ENCODE data around the gene FGF3.

FGF3 gene

DNA sequence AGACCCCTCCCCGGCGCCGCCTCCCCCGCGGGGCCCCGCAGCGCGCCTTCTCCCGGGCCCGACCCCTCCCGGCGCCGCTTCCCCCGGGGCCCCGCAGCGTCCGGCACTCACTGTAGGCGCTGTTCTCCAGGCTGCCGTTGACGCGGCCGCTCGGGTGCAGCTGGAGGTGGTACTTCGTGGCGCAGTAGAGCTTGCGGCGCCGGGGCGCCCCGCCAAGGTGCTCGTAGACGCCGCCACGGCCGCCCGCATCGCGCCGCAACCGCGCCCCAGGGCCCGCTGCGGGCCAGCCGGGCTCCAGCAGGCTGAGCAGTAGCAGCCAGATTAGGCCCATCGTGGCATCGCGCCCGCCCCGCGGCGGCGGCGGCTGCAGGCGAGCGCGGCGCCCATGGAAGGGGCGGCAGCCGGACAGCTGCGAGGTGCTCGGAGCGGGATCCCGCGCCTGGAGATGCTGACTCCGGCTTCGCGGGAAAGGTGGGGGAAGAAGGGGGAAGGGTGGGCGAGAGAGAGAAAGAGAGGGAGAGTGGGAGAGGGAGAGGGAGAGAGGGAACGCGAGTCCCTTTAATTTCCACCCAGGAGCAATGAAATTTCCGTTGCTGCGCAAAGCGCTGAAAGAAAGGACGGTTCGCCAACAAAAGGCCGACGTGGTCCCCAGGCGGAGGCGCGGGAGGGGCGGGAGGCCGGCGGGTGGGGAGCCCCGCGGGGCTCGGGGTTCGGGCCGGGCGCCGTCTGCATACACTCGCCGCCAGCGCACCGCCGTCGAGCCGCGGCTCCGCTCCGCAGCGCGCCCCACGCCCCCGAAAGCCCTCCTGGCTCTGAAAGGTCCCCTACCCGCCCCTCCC lies at the start of gene FGF3:
FGF3 (minus strand) TSS at position 814 of the 839 bp plus-strand sequence; CDS start at position 331, 483 bp downstream.
- no peak for DNase-seq

- no peak for DNase-seq
Measured at GRCh38 chr11:69868871-69869270, 49.7 kb upstream of the FGF3 start.

GRCh38 chr11:69868006-69868810 lies 49.0 kb upstream of the FGF3 start:
- no peak for DNase-seq

GRCh38 chr11:69867076-69868005 lies 48.1 kb upstream of the FGF3 start:
- no peak for DNase-seq

DNA sequence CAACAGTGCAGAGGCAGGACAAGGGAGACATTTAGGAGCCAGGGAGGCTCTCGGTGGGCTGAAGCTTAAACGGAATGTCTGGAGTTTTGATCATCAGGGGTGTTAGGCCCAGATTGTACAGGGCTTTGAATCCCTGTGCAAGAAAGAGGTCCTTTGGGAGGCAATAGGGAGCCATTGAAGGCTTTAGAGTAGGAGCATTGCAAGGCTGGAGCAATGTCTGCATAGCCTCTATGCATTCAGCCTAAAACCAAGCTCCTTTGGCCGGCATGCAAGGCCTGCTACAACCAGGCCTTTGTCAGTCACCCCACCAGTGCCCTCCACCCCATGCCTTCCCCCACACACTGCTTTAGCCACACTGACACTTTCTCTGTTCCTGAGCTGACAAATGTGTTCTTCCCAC lies 47.4 kb upstream of the FGF3 start:
- DNase-seq = no peak

GRCh38 chr11:69865707-69866106 lies 46.5 kb upstream of the FGF3 start:
- DNase-seq = no peak

DNA sequence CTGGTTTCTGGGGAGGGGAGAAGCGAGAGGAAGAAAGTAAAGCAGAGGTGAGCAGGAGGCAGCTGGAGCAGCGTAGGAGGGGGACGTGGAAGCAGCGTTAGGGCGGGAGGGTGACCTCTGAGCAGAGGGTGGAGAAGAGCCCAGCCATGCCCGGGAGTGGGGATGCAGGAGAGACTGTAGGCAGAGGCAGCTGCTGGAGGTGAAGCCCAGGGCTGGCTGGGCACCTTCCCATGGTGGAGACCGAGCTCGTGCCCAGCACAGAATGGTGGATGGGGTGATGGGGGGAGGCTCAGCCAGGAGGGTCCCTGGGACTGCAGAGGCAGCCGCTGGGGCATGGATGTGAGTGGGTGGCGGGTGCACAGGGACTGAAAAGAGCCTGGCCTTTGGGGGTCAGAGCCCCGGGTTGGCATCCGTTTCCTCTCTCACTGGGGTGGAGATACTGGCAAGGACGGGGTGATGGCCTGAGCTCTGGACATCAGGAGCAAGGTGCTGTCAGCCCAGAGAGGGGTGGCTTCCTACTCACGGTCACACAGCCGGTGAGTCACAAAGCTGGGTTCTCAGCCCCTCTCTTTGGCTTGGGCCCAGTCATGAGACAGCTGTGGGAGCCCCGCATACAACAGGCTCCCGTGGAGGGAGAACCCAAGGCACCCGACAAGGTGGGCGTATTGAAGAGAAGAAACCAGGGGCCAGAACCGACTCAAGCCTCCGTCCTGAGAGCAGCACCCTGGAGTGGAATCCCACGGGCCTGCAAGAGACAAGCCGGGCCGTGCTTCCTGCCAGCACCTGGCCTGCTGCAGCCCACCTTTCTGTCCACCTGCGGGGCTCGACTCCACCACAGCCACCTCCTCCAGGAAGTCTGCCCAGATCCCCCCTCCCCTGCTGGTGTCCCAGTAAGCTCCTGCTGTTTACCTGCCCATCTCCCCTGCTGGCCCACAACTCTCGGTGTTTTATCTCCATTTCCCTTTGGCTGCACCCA lies 45.8 kb upstream of the FGF3 start:
- DNase-seq = no peak

DNA sequence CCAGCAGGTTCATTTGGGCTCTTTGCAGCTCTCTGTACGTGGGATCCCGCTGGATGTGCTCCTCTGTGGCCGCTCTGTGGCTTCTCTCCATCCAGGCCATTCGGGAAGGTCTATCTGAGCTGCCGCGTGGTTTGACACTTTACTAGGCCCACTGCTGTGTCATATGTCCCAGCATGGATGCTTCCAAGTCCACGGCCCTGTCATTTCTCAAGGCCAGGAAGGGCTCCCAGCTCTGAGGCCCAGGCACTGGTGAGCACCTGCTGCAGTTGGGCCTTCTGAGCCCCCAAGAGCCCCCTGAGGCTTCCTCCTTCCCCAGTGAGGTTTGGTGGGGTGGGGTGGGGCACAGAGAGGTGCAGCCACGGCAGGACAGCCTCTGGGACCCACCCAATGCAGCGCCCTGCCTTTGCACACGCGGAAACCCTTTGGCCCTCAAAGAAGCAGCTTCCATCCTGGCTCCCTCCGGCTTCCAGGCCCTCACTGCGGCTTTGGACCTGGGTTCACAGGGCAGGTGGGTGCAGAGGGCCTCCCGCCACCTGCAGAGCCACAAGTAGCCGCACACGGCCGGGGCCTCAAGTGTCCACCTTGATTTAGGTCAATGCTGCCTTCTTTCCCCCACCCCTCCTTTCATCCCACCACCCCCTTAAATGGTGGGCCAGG lies 44.5 kb upstream of the FGF3 start:
- no peak for DNase-seq

GRCh38 chr11:69862797-69863543 lies 43.8 kb upstream of the FGF3 start:
- DNase-seq = no peak

DNA sequence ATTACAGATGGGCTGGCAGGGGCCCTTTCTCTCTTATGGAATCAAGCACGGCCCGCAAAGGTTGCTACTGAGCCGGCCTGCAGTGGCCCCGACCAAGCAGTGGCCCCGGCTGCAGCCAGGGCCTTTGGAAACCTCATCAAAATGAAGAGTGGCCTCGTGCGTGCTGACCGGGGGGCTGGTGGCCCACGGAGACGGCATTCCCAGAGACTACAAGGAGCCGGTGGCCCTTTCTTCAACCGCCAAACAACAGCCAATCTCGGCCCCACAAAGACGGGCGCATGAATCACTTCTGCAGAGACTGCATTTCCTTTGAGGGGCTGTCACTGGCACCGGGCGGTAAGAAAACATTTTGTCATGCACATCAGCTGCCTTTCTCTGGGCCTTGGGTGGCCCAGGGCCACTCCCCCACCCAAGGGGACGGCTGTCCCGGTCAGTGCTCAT lies 43.1 kb upstream of the FGF3 start:
- DNase-seq = no peak

DNA sequence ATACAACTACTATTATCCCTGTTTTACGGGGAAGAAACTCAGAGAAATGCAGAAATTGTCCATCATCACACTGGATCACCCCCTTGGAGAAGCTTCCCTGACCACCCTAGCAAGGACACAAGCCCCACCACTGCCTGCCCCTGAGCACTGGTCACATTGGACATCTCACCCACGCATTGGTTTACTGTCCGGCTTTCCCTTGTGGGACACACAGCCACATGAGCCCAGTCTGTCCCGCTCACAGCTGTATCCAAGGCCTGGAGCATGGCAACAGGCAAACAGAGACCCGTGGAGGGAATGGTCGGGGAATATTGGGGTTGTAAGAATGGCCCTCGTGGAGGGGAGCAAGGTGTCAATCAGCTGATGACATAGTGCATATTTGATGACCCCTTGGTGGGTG lies 42.7 kb upstream of the FGF3 start:
- DNase-seq = no peak

DNA sequence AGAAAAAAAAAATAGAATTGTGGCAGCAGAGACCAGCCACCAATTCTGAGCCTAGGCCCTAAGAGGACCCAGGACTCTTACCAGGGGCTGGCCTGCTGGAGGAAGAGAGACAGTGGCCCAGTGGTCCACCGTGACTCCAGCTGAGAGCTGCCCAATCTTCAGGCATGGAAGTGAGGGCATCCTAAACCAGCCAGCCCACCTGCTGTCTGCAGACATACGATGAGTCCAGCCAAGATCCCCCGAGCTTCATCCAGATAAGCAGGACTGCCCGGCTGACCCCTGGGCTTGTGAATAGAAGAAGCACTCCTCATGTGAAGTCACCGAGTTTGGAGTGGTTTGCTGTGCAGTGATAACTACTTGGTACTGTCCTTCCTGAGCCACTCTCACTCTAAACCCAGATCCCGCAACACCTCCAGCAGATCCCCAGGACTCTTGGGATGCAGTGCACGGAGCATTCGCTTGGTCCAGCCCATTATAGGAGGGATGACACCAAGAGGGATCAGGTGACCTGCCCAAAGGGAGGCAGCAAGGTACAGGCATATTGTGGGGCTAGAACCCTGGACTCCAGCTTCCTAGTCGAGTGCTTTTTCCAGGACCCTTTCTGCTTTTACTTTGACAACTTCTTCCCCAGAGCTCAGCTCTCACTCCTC lies 41.7 kb upstream of the FGF3 start:
- DNase-seq = no peak

DNA sequence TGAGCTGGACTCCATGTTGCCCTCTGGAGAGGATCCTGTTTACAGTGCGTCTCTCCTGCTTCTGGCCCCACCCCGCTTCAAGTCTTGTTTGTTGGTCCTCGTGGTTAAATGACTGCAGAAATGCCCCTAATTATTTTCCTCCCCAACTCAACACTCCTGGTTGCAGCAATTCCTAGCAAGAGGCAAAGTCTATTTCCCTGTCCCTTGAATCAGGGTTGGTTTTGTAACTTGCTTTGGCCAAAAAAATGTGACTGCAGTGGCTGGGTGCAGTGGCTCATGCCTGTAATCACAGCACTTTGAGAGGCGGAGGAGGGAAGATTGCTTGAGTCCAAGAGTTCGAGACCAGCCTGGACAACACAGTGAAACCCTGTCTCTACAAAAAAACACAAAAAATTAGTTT lies 41.0 kb upstream of the FGF3 start:
- no peak for DNase-seq

DNA sequence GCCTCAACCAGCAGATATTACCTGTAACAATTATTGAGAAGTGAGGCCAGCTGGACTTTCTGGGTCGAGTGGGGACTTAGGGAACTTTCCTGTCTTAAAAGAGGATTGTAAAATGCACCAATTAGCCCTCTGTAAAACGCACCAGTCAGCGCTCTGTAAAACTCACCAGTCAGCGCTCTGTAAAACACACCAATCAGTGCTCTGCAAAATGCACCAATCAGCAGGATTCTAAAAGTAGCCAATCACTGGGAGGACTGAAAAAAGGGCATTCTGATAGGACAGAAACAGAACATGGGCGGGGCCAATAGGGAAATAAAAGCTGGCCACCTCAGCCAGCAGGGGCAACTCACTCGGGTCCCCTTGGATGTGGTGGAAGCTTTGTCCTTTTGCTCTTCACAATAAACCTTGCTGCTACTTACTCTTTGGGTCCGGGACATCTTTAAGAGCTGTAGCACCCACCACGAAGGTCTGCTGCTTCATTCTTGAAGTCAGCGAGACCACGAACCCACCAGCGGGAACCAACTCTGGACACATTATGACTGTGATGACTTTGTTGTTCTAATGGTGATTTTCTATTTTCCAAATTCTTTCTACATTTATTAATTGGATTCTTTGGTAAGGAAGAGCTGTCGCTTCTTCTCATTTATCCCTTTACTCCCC lies 40.2 kb upstream of the FGF3 start:
- DNase-seq = no peak

- no peak for DNase-seq
Measured at GRCh38 chr11:69855421-69855820, 36.2 kb upstream of the FGF3 start.

DNA sequence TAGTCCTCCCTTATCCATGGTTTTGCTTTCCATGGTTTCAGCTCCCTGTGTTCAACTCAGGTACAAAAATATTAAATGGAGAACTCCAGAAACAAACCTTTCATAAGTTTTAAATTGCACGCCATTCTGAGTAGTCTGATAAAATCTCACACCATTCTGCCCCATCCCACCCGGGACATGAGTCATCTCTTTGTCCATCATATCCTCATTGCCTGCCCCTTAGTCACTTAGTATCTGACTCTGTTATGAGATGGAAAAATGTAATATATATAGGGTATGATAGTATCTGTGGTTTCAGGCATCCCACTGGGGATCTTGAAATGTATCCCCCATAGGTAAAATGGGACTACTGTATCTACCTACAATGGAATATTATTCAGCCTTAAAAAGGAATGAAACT lies 35.5 kb upstream of the FGF3 start:
- no peak for DNase-seq

GRCh38 chr11:69852056-69852455 lies 32.8 kb upstream of the FGF3 start:
- no peak for DNase-seq

DNA sequence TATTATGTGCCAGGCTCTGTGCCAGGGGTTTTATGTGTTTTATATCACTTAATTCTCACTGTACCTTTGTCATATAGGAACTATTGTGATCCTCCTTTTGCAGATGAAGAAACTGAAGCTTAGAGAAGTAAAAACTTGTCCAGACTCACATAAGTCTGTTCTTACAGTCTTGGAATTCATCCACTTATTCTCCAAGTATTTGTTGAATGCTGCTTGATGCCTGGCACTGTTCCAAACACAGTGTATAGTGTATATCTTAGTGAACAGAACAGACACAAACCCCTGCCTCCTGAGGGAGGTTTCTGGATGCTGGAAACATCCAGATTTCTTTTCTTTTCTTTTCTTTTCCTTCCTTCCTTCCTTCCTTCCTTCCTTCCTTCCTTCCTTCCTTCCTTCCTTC lies 29.0 kb upstream of the FGF3 start:
- no peak for DNase-seq

DNA sequence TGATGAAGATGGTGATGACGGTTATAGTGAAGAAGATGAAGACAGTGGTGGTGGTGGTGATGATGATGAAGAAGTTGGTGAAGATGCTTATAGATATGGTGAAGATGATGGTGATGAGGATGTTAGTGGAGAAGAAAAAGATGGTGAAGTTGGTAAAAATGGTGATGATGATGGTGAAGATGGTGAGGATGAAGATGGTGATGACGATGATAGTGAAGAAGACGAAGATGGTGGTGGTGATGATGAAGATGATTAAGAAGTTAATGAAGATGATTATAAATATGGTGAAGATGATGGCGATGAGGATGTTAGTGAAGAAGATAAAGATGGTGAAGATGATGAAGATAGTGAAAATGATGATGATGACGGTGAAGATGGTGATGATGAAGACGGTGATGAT lies 25.2 kb upstream of the FGF3 start:
- no peak for DNase-seq
